ENCODE data around the gene MCAT.

DNA sequence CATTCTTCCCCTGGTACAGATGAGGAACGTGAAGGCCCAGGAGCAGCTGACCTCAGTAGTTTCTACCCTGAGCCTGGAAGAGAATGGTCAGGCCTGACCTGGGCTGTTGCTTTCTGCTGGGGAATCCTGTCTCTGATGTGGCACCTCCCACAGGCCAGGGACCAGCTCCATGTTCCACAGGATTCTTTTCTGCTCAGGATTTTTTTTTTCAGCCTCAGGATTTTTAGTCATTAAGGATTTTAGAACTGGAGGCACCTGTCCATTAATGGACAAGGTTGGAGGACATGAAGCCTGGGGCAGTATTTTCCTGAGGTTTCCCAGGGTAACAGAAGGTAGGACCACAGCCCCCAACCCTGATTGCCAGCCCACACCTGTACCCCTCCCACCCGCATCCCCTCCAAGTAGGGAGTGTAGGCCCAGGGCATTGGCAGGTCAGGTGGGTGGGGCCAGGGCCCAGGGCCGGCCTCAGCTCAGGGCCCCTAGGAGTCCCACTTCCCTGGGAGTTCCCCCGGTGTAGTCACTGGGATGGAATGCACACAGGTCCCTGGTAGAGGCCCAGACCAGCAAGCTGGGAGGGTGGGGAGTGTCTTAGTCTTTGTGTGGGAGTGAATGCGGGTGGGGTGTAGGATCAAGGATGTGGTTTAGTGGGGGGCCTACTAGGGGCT is 16.6 kb downstream of the MCAT start:
- TF ChIP-seq, protein P1, sequence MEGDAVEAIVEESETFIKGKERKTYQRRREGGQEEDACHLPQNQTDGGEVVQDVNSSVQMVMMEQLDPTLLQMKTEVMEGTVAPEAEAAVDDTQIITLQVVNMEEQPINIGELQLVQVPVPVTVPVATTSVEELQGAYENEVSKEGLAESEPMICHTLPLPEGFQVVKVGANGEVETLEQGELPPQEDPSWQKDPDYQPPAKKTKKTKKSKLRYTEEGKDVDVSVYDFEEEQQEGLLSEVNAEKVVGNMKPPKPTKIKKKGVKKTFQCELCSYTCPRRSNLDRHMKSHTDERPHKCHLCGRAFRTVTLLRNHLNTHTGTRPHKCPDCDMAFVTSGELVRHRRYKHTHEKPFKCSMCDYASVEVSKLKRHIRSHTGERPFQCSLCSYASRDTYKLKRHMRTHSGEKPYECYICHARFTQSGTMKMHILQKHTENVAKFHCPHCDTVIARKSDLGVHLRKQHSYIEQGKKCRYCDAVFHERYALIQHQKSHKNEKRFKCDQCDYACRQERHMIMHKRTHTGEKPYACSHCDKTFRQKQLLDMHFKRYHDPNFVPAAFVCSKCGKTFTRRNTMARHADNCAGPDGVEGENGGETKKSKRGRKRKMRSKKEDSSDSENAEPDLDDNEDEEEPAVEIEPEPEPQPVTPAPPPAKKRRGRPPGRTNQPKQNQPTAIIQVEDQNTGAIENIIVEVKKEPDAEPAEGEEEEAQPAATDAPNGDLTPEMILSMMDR (IDR thresholded peaks at IDR 0.05), result no peak
- TF ChIP-seq, protein P2, sequence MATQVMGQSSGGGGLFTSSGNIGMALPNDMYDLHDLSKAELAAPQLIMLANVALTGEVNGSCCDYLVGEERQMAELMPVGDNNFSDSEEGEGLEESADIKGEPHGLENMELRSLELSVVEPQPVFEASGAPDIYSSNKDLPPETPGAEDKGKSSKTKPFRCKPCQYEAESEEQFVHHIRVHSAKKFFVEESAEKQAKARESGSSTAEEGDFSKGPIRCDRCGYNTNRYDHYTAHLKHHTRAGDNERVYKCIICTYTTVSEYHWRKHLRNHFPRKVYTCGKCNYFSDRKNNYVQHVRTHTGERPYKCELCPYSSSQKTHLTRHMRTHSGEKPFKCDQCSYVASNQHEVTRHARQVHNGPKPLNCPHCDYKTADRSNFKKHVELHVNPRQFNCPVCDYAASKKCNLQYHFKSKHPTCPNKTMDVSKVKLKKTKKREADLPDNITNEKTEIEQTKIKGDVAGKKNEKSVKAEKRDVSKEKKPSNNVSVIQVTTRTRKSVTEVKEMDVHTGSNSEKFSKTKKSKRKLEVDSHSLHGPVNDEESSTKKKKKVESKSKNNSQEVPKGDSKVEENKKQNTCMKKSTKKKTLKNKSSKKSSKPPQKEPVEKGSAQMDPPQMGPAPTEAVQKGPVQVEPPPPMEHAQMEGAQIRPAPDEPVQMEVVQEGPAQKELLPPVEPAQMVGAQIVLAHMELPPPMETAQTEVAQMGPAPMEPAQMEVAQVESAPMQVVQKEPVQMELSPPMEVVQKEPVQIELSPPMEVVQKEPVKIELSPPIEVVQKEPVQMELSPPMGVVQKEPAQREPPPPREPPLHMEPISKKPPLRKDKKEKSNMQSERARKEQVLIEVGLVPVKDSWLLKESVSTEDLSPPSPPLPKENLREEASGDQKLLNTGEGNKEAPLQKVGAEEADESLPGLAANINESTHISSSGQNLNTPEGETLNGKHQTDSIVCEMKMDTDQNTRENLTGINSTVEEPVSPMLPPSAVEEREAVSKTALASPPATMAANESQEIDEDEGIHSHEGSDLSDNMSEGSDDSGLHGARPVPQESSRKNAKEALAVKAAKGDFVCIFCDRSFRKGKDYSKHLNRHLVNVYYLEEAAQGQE (IDR thresholded peaks at IDR 0.05; ENCODE audit: insufficient read depth in 1 of 2, low read depth in 2 of 2, low read length in 1 of 2), result no peak
- TF ChIP-seq POLR2AphosphoS5 (IDR thresholded peaks at IDR 0.05; ENCODE audit: low read depth, low read length), result no peak
- no peak for TF ChIP-seq SIN3A (IDR thresholded peaks at IDR 0.05; ENCODE audit: borderline replicate concordance, insufficient read depth, low read depth, low read length)
